ENCODE data around the gene C1orf50. TPM values are rescaled to one million over a fixed set of nuclear protein-coding genes. Genes with fewer than 3 reads are reported as not detected.
"Not testable (repeated sequence)": the region's sequence is repeated elsewhere in the genome, so short reads cannot be mapped to it uniquely, and the experiment has no call there.

C1orf50 gene
- total and polyA plus RNA-seq, 2 experiments from 2014 or later: 2.7 to 8.1 TPM

GRCh38 chr1:42806593-42806992, 39.5 kb downstream of the C1orf50 start:
- no peak for TF ChIP-seq EZH2 (IDR thresholded peaks at IDR 0.05; ENCODE audit: insufficient read depth, poor library complexity, severe bottlenecking)
- no peak for TF ChIP-seq EZH2phosphoT487 (IDR thresholded peaks at IDR 0.05; ENCODE audit: insufficient read depth, low read depth)
- H3K27me3 ChIP-seq (replicated peaks; ENCODE audit: insufficient read depth): no peaks in the 10 kb centered on the region
- DNase-seq: no peak
- H3K9me2 ChIP-seq (ENCODE audit: insufficient read depth): no peaks in the 10 kb centered on the region
- no peak overlapping the region for H3K4me3 ChIP-seq
- no peaks in the 10 kb centered on the region for H3K9me3 ChIP-seq (ENCODE audit: low read depth)
- no peak overlapping the region for H2AFZ ChIP-seq
- H3K4me1 ChIP-seq (ENCODE audit: insufficient read depth): peaks cover 3% of the 10 kb centered on the region; the same call in 1 of the 2 replicates
- no peak overlapping the region for H3K27ac ChIP-seq
- H3K79me2 ChIP-seq (ENCODE audit: insufficient read depth): no peaks in the 10 kb centered on the region
- 87 to 91% methylated on average over 5 of the region's 5 CpGs for WGBS, 2 experiments (ENCODE audit: low coverage in 1 of 2, low lambda C conversion rate in 2 of 2, missing lambda C conversion rate in 2 of 2)
- no peak overlapping the region for H3K9ac ChIP-seq
- no peaks in the 10 kb centered on the region for H3K36me3 ChIP-seq (ENCODE audit: low read depth)
- peaks cover 10% of the 10 kb centered on the region; the same call in 1 of the 2 replicates for H3F3A ChIP-seq (ENCODE audit: insufficient read depth)
- no peaks in the 10 kb centered on the region for H4K20me1 ChIP-seq (ENCODE audit: insufficient read depth)
- no peak overlapping the region for H3K4me2 ChIP-seq (ENCODE audit: unreplicated experiment)
- in situ Hi-C loops (cut with MboI): no loop called here

- DNase-seq: no peak
- no peaks in the 10 kb centered on the region for H3K36me3 ChIP-seq (ENCODE audit: low read depth)
- H3K79me2 ChIP-seq (ENCODE audit: insufficient read depth): no peaks in the 10 kb centered on the region
- H3K9me2 ChIP-seq (ENCODE audit: insufficient read depth): no peaks in the 10 kb centered on the region
- no peaks in the 10 kb centered on the region for H3K9me3 ChIP-seq (ENCODE audit: low read depth)
- in situ Hi-C loops (cut with MboI): no loop called here
- H4K20me1 ChIP-seq (ENCODE audit: insufficient read depth): no peaks in the 10 kb centered on the region
- TF ChIP-seq EZH2 (IDR thresholded peaks at IDR 0.05; ENCODE audit: insufficient read depth, poor library complexity, severe bottlenecking) (no peak), EZH2phosphoT487 (IDR thresholded peaks at IDR 0.05; ENCODE audit: insufficient read depth, low read depth) (no peak)
- no peak overlapping the region for H3K9ac ChIP-seq
- no peak overlapping the region for H3K4me3 ChIP-seq
- no peak overlapping the region for H2AFZ ChIP-seq
- H3K4me2 ChIP-seq (ENCODE audit: unreplicated experiment): no peak overlapping the region
- H3K27me3 ChIP-seq (replicated peaks; ENCODE audit: insufficient read depth): no peaks in the 10 kb centered on the region
- peaks cover 3% of the 10 kb centered on the region; the same call in 1 of the 2 replicates for H3K4me1 ChIP-seq (ENCODE audit: insufficient read depth)
- peaks cover 5% of the 10 kb centered on the region; the same call in 1 of the 2 replicates for H3F3A ChIP-seq (ENCODE audit: insufficient read depth)
- no peak overlapping the region for H3K27ac ChIP-seq
These were observed 40.1 kb downstream of the C1orf50 start for GRCh38 chr1:42807056-42807668.

GRCh38 chr1:42814815-42815214, 47.8 kb downstream of the C1orf50 start:
- in situ Hi-C loops (cut with MboI): not testable (repeated sequence)

GRCh38 chr1:42815941-42816584, 49.0 kb downstream of the C1orf50 start:
- no peaks in the 10 kb centered on the region for H3K9me2 ChIP-seq (ENCODE audit: insufficient read depth)
- peaks cover 1% of the 10 kb centered on the region for H3F3A ChIP-seq (ENCODE audit: insufficient read depth)
- peak overlapping the region; percentile 85 for H3K4me3 ChIP-seq
- in situ Hi-C loops (cut with MboI): no loop called here
- TF ChIP-seq EZH2phosphoT487 (IDR thresholded peaks at IDR 0.05; ENCODE audit: insufficient read depth, low read depth): no peak
- no peaks in the 10 kb centered on the region for H4K20me1 ChIP-seq (ENCODE audit: insufficient read depth)
- peak overlapping the region; percentile 92 for H3K9ac ChIP-seq
- WGBS, 2 experiments (ENCODE audit: low coverage in 1 of 2, low lambda C conversion rate in 2 of 2, missing lambda C conversion rate in 2 of 2): 6 to 8% methylated on average over 7 of the region's 7 CpGs
- no peaks in the 10 kb centered on the region for H3K36me3 ChIP-seq (ENCODE audit: low read depth)
- H3K27ac ChIP-seq: peak overlapping the region; percentile 96
- no peaks in the 10 kb centered on the region for H3K9me3 ChIP-seq (ENCODE audit: low read depth)
- peaks cover 37% of the 10 kb centered on the region for H3K79me2 ChIP-seq (ENCODE audit: insufficient read depth)
- H3K4me2 ChIP-seq (ENCODE audit: unreplicated experiment): peak overlapping the region; percentile 89
- DNase-seq: peak; percentile 51
- no peaks in the 10 kb centered on the region for H3K27me3 ChIP-seq (replicated peaks; ENCODE audit: insufficient read depth)
- peaks cover 13% of the 10 kb centered on the region for H3K4me1 ChIP-seq (ENCODE audit: insufficient read depth)
- H2AFZ ChIP-seq: peak overlapping the region; percentile 90

More at GRCh38 chr1:42814815-42815214, 47.8 kb downstream of the C1orf50 start:
- H3F3A ChIP-seq (ENCODE audit: insufficient read depth); H3K4me2 ChIP-seq (ENCODE audit: unreplicated experiment); H4K20me1 ChIP-seq (ENCODE audit: insufficient read depth); H3K9me2 ChIP-seq (ENCODE audit: insufficient read depth); H3K4me3 ChIP-seq; H3K36me3 ChIP-seq (ENCODE audit: low read depth); H3K27me3 ChIP-seq (replicated peaks; ENCODE audit: insufficient read depth); DNase-seq; H2AFZ ChIP-seq; H3K27ac ChIP-seq; H3K9ac ChIP-seq; H3K9me3 ChIP-seq (ENCODE audit: low read depth): not testable (repeated sequence)
- peaks cover 13% of the 10 kb centered on the region for H3K4me1 ChIP-seq (ENCODE audit: insufficient read depth)
- peaks cover 25% of the 10 kb centered on the region for H3K79me2 ChIP-seq (ENCODE audit: insufficient read depth)
- 92 to 95% methylated on average over 3 of the region's 3 CpGs for WGBS, 2 experiments (ENCODE audit: low coverage in 1 of 2, low lambda C conversion rate in 2 of 2, missing lambda C conversion rate in 2 of 2)
